GM12878 (cell line): Measurements from ENCODE around the gene USP46. TPM values are rescaled to one million over a fixed set of nuclear protein-coding genes. Genes with fewer than 3 reads are reported as not detected.

Source experiments
- BCLAF1 ChIP-seq: fragments of 450-650 bp; IDR thresholded peaks from 2 replicates; pipeline ENCODE4 v1.6.1; 2017; ENCODE audit warnings: antibody characterized with exemption, mild to moderate bottlenecking, moderate library complexity
- CREM ChIP-seq: IDR thresholded peaks from 2 replicates; pipeline ENCODE4 v1.6.1; 2014; ENCODE audit warnings: antibody characterized with exemption, low read depth
- EP300 ChIP-seq, 2 experiments: fragments of 150-350 bp in 1 of 2; IDR thresholded peaks; 2 replicates each; pipeline ENCODE4 v1.6.1; 2011 to 2012; ENCODE audit warnings: low read depth in 2 of 2, low read length in 2 of 2, borderline replicate concordance in 1 of 2, improper control_type of control experiment in 1 of 2, inconsistent platforms in 1 of 2; ENCODE audit not compliant: control insufficient read depth in 1 of 2
- EZH2 ChIP-seq: IDR thresholded peaks from 2 replicates; pipeline ENCODE4 v1.6.1; 2012; ENCODE audit warnings: low read depth, mild to moderate bottlenecking, control low read depth, inconsistent platforms, low read length, borderline replicate concordance; ENCODE audit not compliant: control insufficient read depth
- FOS ChIP-seq: IDR thresholded peaks from 3 replicates; pipeline ENCODE4 v1.6.1; 2011; ENCODE audit warnings: borderline replicate concordance; ENCODE audit not compliant: insufficient read length; ENCODE audit errors: extremely low read depth
- FOXK2 ChIP-seq: fragments of 450-650 bp; IDR thresholded peaks from 2 replicates; pipeline ENCODE4 v1.6.1; 2017; ENCODE audit warnings: mild to moderate bottlenecking, moderate library complexity
- FOXM1 ChIP-seq: IDR thresholded peaks from 2 replicates; pipeline ENCODE4 v1.6.1; 2012; ENCODE audit warnings: low read depth, mild to moderate bottlenecking, inconsistent platforms, low read length, moderate library complexity
- IKZF1 ChIP-seq: fragments of 450-650 bp; conservative IDR thresholded peaks from 2 replicates; pipeline ENCODE4 v1.6.1; 2017; ENCODE audit warnings: antibody characterized with exemption, mild to moderate bottlenecking
- MYC ChIP-seq: IDR thresholded peaks from 2 replicates; pipeline ENCODE4 v1.6.1; 2011; ENCODE audit warnings: mild to moderate bottlenecking, low read length, moderate library complexity, inconsistent platforms; ENCODE audit not compliant: insufficient read depth, insufficient replicate concordance, insufficient read length, severe bottlenecking
- POLR2A ChIP-seq: IDR thresholded peaks from 2 replicates; pipeline ENCODE4 v1.6.1; 2011; ENCODE audit warnings: low read depth, mild to moderate bottlenecking, low read length
- POLR2AphosphoS5 ChIP-seq: IDR thresholded peaks from 2 replicates; pipeline ENCODE4 v1.6.1; 2011; ENCODE audit warnings: mild to moderate bottlenecking, low read length, inconsistent platforms
- POU2F2 ChIP-seq: IDR thresholded peaks from 3 replicates; pipeline ENCODE4 v1.6.1; 2011; ENCODE audit warnings: low read depth, mild to moderate bottlenecking, low read length, borderline replicate concordance
- RB1 ChIP-seq: fragments of 450-650 bp; formaldehyde crosslinking; IDR thresholded peaks from 2 replicates; pipeline ENCODE4 v1.6.1; 2017; ENCODE audit warnings: mild to moderate bottlenecking, borderline replicate concordance
- SPI1 ChIP-seq: IDR thresholded peaks from 2 replicates; pipeline ENCODE4 v1.6.1; 2011; ENCODE audit warnings: low read depth, mild to moderate bottlenecking, low read length, moderate library complexity, borderline replicate concordance; ENCODE audit not compliant: insufficient read depth
- SREBF1 ChIP-seq: IDR thresholded peaks from 2 replicates; pipeline ENCODE4 v1.6.1; 2012; ENCODE audit warnings: mild to moderate bottlenecking, low read length
- SUZ12 ChIP-seq: fragments of 200-600 bp; sonication (generic); IDR thresholded peaks from one replicate; pipeline ENCODE4 v1.6.1; 2018; ENCODE audit warnings: antibody characterized with exemption, mild to moderate bottlenecking; ENCODE audit not compliant: unreplicated experiment
- TAF1 ChIP-seq: IDR thresholded peaks from 2 replicates; pipeline ENCODE4 v1.6.1; 2011; ENCODE audit warnings: mild to moderate bottlenecking, low read depth, low read length, borderline replicate concordance
- TCF7 ChIP-seq: IDR thresholded peaks from 2 replicates; pipeline ENCODE4 v1.6.1; 2014; ENCODE audit warnings: antibody characterized with exemption, borderline replicate concordance
- ZNF274 ChIP-seq: IDR thresholded peaks from one replicate; pipeline ENCODE4 v1.8.0; 2011; ENCODE audit not compliant: insufficient read length, insufficient read depth
- polyA plus RNA-seq, 11 experiments: library from polyadenylated mRNA; depleted of rRNA in 4 of 11; unstranded in 6 of 11; stranded (reverse) in 5 of 11; fragments of >200 nt; fragmentation: Nextera tagmentation in 4 of 11; fragmentation: Illumina TruSeq in 1 of 11; extraction: Ambion mirVana in 4 of 11; extraction: Trizol in 1 of 11; gene quantifications; 1 replicate in 1 of 11; 2 replicates in 10 of 11; pipeline versions ENCODE4 v1.2.1 to v1.2.3, GENCODE V29; 2011 to 2016; ENCODE audit warnings: inconsistent platforms in 2 of 11, missing spikeins in 2 of 11, low read depth in 1 of 11
- total RNA-seq, 4 experiments: library from RNA; depleted of rRNA in 3 of 4; stranded (reverse); fragments of >200 nt in 3 of 4; fragmentation: Illumina TruSeq in 1 of 4; extraction: Trizol in 1 of 4; gene quantifications; 2 replicates each; pipeline versions ENCODE4 v1.2.1 to v1.2.3, GENCODE V29; 2013 to 2021
- TF ChIP-seq, protein P1 (sequence below): fragments of 450-650 bp; IDR thresholded peaks from 2 replicates; pipeline ENCODE4 v1.6.1; 2016; ENCODE audit warnings: mild to moderate bottlenecking
- TF ChIP-seq, protein P2 (sequence below): fragments of 450-650 bp; conservative IDR thresholded peaks from 2 replicates; pipeline ENCODE4 v1.6.1; 2017; ENCODE audit warnings: mild to moderate bottlenecking, moderate library complexity

USP46 gene
- total and polyA plus RNA-seq, 10 of the 15 experiments (the other 5 are each of a cell fraction or from before 2014, with no cell fraction given), result 5.3 to 20.1 (median 12.0) TPM

GRCh38 chr4:52701207-52701606 lies 42.1 kb upstream of the USP46 start (continued):
- TF ChIP-seq MYC, result no peak
- no peak for TF ChIP-seq TAF1
- TF ChIP-seq EZH2, result no peak
- TF ChIP-seq SPI1, result peak; percentile 94
- TF ChIP-seq RB1, result no peak
- TF ChIP-seq BCLAF1, result no peak
- TF ChIP-seq FOS, result no peak
- no peak for TF ChIP-seq POLR2AphosphoS5
- TF ChIP-seq CREM, result no peak
- TF ChIP-seq POU2F2, result peak; percentile 41; the same call in 1 of the 3 replicates
- TF ChIP-seq, protein P1, sequence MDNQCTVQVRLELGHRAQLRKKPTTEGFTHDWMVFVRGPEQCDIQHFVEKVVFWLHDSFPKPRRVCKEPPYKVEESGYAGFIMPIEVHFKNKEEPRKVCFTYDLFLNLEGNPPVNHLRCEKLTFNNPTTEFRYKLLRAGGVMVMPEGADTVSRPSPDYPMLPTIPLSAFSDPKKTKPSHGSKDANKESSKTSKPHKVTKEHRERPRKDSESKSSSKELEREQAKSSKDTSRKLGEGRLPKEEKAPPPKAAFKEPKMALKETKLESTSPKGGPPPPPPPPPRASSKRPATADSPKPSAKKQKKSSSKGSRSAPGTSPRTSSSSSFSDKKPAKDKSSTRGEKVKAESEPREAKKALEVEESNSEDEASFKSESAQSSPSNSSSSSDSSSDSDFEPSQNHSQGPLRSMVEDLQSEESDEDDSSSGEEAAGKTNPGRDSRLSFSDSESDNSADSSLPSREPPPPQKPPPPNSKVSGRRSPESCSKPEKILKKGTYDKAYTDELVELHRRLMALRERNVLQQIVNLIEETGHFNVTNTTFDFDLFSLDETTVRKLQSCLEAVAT, result no peak
- peak in 1 of 2 experiments; percentile 65; a peak in 1 of 4 replicates for TF ChIP-seq EP300 (IDR thresholded peaks at IDR 0.05; ENCODE audit: borderline replicate concordance in 1 of 2, control insufficient read depth in 1 of 2, low read depth in 2 of 2, low read length in 2 of 2)
- no peak for TF ChIP-seq ZNF274
- TF ChIP-seq POLR2A, result no peak
- TF ChIP-seq, protein P2, sequence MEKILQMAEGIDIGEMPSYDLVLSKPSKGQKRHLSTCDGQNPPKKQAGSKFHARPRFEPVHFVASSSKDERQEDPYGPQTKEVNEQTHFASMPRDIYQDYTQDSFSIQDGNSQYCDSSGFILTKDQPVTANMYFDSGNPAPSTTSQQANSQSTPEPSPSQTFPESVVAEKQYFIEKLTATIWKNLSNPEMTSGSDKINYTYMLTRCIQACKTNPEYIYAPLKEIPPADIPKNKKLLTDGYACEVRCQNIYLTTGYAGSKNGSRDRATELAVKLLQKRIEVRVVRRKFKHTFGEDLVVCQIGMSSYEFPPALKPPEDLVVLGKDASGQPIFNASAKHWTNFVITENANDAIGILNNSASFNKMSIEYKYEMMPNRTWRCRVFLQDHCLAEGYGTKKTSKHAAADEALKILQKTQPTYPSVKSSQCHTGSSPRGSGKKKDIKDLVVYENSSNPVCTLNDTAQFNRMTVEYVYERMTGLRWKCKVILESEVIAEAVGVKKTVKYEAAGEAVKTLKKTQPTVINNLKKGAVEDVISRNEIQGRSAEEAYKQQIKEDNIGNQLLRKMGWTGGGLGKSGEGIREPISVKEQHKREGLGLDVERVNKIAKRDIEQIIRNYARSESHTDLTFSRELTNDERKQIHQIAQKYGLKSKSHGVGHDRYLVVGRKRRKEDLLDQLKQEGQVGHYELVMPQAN, result no peak
- TF ChIP-seq TCF7, result no peak
- TF ChIP-seq SREBF1, result no peak
- TF ChIP-seq SUZ12, result no peak
- no peak for TF ChIP-seq FOXK2
- peak; percentile 59 for TF ChIP-seq IKZF1
- peak; percentile 46; the same call in 1 of the 2 replicates for TF ChIP-seq FOXM1
